Erythroblast (primary cell): ENCODE results near the gene COL19A1.

ENCODE experiments used
- GATA1 ChIP-seq: IDR thresholded peaks from 2 replicates; pipeline ENCODE4 v1.6.1; 2011; ENCODE audit warnings: low read depth, mild to moderate bottlenecking, control low read depth, low read length, moderate library complexity
- POLR2A ChIP-seq: IDR thresholded peaks from 2 replicates; pipeline ENCODE4 v1.6.1; 2011; ENCODE audit warnings: mild to moderate bottlenecking, low read length

GRCh38 chr6:69926745-69927144 lies 60.4 kb downstream of the COL19A1 start:
- no peak for TF ChIP-seq POLR2A
- TF ChIP-seq GATA1, result no peak
